Measurements from ENCODE around the gene NDUFS7.

- TF ChIP-seq ZNF274 (IDR thresholded peaks at IDR 0.05; ENCODE audit: low read depth, low read length): no peak
- TF ChIP-seq YY1 (IDR thresholded peaks at IDR 0.05; ENCODE audit: insufficient read depth, insufficient read length): no peak
Observed at GRCh38 chr19:1422943-1423342, 39.2 kb downstream of the NDUFS7 start.

Data from NT2/D1 (cell line).